Stimulated activated CD8-positive, alpha-beta memory T cell treated with anti-CD3 and anti-CD28 coated beads, Interleukin-15, amount 100 ng/mL, for 1 hour (primary cell): Measurements from ENCODE around the gene GLG1.
"Not testable (repeated sequence)": the region's sequence is repeated elsewhere in the genome, so short reads cannot be mapped to it uniquely, and the experiment has no call there.

Source experiments
- DNase-seq: peaks from one replicate; pipeline ENCODE4 v3.0.0-alpha.2; 2020; ENCODE audit warnings: low read depth

Gene GLG1

GRCh38 chr16:74575175-74575806, 31.6 kb downstream of the GLG1 start:
- DNase-seq: no peak

- no peak for DNase-seq
Observed at GRCh38 chr16:74574146-74574545, 32.8 kb downstream of the GLG1 start.

GRCh38 chr16:74573622-74574021, 33.3 kb downstream of the GLG1 start:
- DNase-seq: no peak

GRCh38 chr16:74570412-74571301, 36.3 kb downstream of the GLG1 start:
- no peak for DNase-seq

GRCh38 chr16:74568961-74569631, 37.8 kb downstream of the GLG1 start:
- DNase-seq: no peak

GRCh38 chr16:74567901-74568300, 39.0 kb downstream of the GLG1 start:
- no peak for DNase-seq

GRCh38 chr16:74565378-74565777, 41.5 kb downstream of the GLG1 start:
- DNase-seq: no peak

- DNase-seq: no peak
Observed at GRCh38 chr16:74564451-74564984, 42.4 kb downstream of the GLG1 start.

- no peak for DNase-seq
Observed at GRCh38 chr16:74563828-74564263, 43.1 kb downstream of the GLG1 start.

- DNase-seq: no peak
Observed at GRCh38 chr16:74562117-74562516, 44.8 kb downstream of the GLG1 start.

- no peak for DNase-seq
Observed at GRCh38 chr16:74561626-74562025, 45.3 kb downstream of the GLG1 start.

- DNase-seq: no peak
Observed at GRCh38 chr16:74560912-74561311, 46.0 kb downstream of the GLG1 start.

- no peak for DNase-seq
Observed at GRCh38 chr16:74558873-74559272, 48.0 kb downstream of the GLG1 start.

- DNase-seq: no peak
Observed at GRCh38 chr16:74557275-74557674, 49.6 kb downstream of the GLG1 start.

GRCh38 chr16:74556375-74556922, 50.5 kb downstream of the GLG1 start:
- no peak for DNase-seq

GRCh38 chr16:74552357-74552756, 54.6 kb downstream of the GLG1 start:
- not testable (repeated sequence) for DNase-seq

- not testable (repeated sequence) for DNase-seq
Observed at GRCh38 chr16:74550227-74551019, 56.5 kb downstream of the GLG1 start.

GRCh38 chr16:74546112-74546511, 60.8 kb downstream of the GLG1 start:
- not testable (repeated sequence) for DNase-seq

- DNase-seq: not testable (repeated sequence)
Observed at GRCh38 chr16:74542911-74543578, 63.9 kb downstream of the GLG1 start.

- DNase-seq: not testable (repeated sequence)
Observed at GRCh38 chr16:74540663-74541062, 66.3 kb downstream of the GLG1 start.

- DNase-seq: not testable (repeated sequence)
Observed at GRCh38 chr16:74538801-74539200, 68.1 kb downstream of the GLG1 start.
